ENCODE results near the gene CDC42EP4. TPM values are rescaled to one million over a fixed set of nuclear protein-coding genes. Genes with fewer than 3 reads are reported as not detected.
A peak's percentile ranks its signal among the peaks of the same experiment; 100 is the strongest.

CDC42EP4 gene
- total and polyA plus RNA-seq, 9 of the 15 experiments (the other 6 are each of a cell fraction or from before 2014, with no cell fraction given), result 0.65 to 20.8 (median 12.3) TPM

DNA sequence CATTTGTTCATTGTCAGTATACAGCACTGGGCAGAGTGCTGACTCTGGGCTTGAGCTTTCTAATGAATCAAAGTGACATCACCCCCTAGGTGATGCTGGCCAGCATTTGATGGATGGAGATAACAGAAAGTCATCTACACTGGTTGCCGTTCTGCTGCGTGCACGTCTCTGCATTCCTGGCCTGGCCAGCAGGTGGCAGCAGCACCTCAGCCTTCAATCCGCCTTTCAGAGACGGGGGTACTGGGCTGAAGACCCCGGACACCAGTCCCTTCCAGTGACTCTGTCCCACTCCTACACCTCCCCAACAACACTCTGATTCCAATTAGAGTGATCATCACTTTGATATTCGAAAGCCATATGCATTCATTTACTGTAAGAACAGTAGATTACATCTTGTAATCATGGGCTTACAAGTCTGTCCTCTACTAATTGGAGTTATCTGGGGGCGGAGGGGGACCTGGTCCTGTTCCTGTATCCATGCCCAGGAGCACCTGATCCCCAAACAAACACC is 56.1 kb downstream of the CDC42EP4 start:
- under 1% methylated on average over 8 of the region's 8 CpGs for WGBS (ENCODE audit: insufficient coverage, low coverage, missing lambda C conversion rate)
- Histone ChIP-seq H3K4me2 (ENCODE audit: insufficient read depth, low read length) (no peak overlapping the region), H3K9me1 (ENCODE audit: control insufficient read depth, insufficient read depth, low read length) (no peaks in the 10 kb centered on the region), H4K20me1 (replicated peaks; ENCODE audit: control insufficient read depth, insufficient read depth, low read length) (0 out of 2 replicates have a peak, but pooled peaks cover 3% of the 10 kb centered on the region), H3K27ac (ENCODE audit: extremely low read depth, low read depth, low read length) (no peak overlapping the region), H3K4me1 (replicated peaks in 1 of 2; ENCODE audit: control insufficient read depth in 2 of 2, insufficient read depth in 2 of 2, low read length in 2 of 2) (no peaks in the 10 kb centered on the region; a peak in 1 of 5 replicates), H3K79me2 (ENCODE audit: control insufficient read depth, insufficient read depth, low read length) (no peaks in the 10 kb centered on the region), H3K9ac (ENCODE audit: insufficient read depth in 1 of 2, low read depth in 2 of 2, low read length in 2 of 2) (no peak overlapping the region), H2AFZ (ENCODE audit: low read depth, low read length) (no peak overlapping the region), H3K4me3 (no peak overlapping the region), H3K9me3 (replicated peaks; ENCODE audit: control insufficient read depth, insufficient read depth, low read depth, low read length) (no peaks in the 10 kb centered on the region), H3K27me3 (ENCODE audit: control insufficient read depth in 2 of 2, insufficient read depth in 2 of 2, low read length in 2 of 2) (peaks cover 4 to 9% of the 10 kb centered on the region in 2 experiments; a peak in 4 of 5 replicates), H3K36me3 (ENCODE audit: control insufficient read depth, insufficient read depth, low read length) (no peaks in the 10 kb centered on the region)
- intact Hi-C loops (cut with micrococcal nuclease) (loop anchor here (1.0 to 5.0 kb wide), 3 partner anchors 57 to 531 kb away; partner anchors contain the start of gene CDC42EP4), in situ Hi-C loops (cut with MboI) (loop anchor here (5.0 kb wide), 1 partner anchor 117 kb away; no protein-coding TSS in a partner anchor)
- FAIRE-seq (peak; percentile 96), DNase-seq (ENCODE audit: extremely low read depth in 1 of 4, low spot score in 3 of 4) (peak; percentile 66 to 78 (median 74)), ATAC-seq (peak; percentile 89)
- CTCF ChIA-PET (ENCODE audit: low intra/inter-chr PET ratio), result interaction anchor here (1.0 to 2.3 kb wide), 5 partner anchors 109 to 531 kb away, joined by 3 to 72 read pairs (median 4); no protein-coding TSS in a partner anchor
- BruUV-seq (replicated peaks), result no TSS peak
- POLR2A ChIA-PET, result interaction anchor here (1.0 kb wide), 1 partner anchor 113 kb away, joined by 3 read pairs; no protein-coding TSS in a partner anchor
- no peak for TF ChIP-seq LEF1 (IDR thresholded peaks at IDR 0.05)
- TF ChIP-seq CEBPB (tag; IDR thresholded peaks at IDR 0.05), result no peak
- TF ChIP-seq ZNF263 (CRISPR knock-in tag; IDR thresholded peaks at IDR 0.05; ENCODE audit: borderline replicate concordance), result no peak
- no peak for TF ChIP-seq ZNF79 (CRISPR knock-in tag; IDR thresholded peaks at IDR 0.05; ENCODE audit: low read depth)
- no peak for TF ChIP-seq NCOA6 (IDR thresholded peaks at IDR 0.05)
- no peak for TF ChIP-seq PTBP1 (IDR thresholded peaks at IDR 0.05; ENCODE audit: low read depth, low read length)
- TF ChIP-seq MYC (IDR thresholded peaks at IDR 0.05; ENCODE audit: low read depth, low read length), result no peak
- no peak for TF ChIP-seq MYC (CRISPR knock-in tag; IDR thresholded peaks at IDR 0.05; ENCODE audit: borderline replicate concordance, low read depth)
- no peak; a peak in 1 of 4 replicates for TF ChIP-seq NRF1 (conservative IDR thresholded peaks at IDR 0.05 in 1 of 2, IDR thresholded peaks at IDR 0.05 in 1 of 2)
- TF ChIP-seq POLR3G (IDR thresholded peaks at IDR 0.05; ENCODE audit: extremely low read depth, insufficient read length, insufficient replicate concordance), result no peak
- TF ChIP-seq, protein P1, sequence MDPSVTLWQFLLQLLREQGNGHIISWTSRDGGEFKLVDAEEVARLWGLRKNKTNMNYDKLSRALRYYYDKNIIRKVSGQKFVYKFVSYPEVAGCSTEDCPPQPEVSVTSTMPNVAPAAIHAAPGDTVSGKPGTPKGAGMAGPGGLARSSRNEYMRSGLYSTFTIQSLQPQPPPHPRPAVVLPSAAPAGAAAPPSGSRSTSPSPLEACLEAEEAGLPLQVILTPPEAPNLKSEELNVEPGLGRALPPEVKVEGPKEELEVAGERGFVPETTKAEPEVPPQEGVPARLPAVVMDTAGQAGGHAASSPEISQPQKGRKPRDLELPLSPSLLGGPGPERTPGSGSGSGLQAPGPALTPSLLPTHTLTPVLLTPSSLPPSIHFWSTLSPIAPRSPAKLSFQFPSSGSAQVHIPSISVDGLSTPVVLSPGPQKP (CRISPR knock-in tag; IDR thresholded peaks at IDR 0.05), result no peak
- TF ChIP-seq ARNT (IDR thresholded peaks at IDR 0.05), result no peak
- TF ChIP-seq, protein P2, sequence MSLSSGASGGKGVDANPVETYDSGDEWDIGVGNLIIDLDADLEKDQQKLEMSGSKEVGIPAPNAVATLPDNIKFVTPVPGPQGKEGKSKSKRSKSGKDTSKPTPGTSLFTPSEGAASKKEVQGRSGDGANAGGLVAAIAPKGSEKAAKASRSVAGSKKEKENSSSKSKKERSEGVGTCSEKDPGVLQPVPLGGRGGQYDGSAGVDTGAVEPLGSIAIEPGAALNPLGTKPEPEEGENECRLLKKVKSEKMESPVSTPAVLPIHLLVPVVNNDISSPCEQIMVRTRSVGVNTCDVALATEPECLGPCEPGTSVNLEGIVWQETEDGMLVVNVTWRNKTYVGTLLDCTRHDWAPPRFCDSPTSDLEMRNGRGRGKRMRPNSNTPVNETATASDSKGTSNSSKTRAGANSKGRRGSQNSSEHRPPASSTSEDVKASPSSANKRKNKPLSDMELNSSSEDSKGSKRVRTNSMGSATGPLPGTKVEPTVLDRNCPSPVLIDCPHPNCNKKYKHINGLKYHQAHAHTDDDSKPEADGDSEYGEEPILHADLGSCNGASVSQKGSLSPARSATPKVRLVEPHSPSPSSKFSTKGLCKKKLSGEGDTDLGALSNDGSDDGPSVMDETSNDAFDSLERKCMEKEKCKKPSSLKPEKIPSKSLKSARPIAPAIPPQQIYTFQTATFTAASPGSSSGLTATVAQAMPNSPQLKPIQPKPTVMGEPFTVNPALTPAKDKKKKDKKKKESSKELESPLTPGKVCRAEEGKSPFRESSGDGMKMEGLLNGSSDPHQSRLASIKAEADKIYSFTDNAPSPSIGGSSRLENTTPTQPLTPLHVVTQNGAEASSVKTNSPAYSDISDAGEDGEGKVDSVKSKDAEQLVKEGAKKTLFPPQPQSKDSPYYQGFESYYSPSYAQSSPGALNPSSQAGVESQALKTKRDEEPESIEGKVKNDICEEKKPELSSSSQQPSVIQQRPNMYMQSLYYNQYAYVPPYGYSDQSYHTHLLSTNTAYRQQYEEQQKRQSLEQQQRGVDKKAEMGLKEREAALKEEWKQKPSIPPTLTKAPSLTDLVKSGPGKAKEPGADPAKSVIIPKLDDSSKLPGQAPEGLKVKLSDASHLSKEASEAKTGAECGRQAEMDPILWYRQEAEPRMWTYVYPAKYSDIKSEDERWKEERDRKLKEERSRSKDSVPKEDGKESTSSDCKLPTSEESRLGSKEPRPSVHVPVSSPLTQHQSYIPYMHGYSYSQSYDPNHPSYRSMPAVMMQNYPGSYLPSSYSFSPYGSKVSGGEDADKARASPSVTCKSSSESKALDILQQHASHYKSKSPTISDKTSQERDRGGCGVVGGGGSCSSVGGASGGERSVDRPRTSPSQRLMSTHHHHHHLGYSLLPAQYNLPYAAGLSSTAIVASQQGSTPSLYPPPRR (CRISPR knock-in tag; IDR thresholded peaks at IDR 0.05; ENCODE audit: borderline replicate concordance), result no peak
